ENCODE results near the gene SYT1.

The SYT1 gene

GRCh38 chr12:79407671-79408622, 543.4 kb downstream of the SYT1 start:
- peak; percentile 62 for DNase-seq (ENCODE audit: low read depth)
- TF ChIP-seq, protein P1, sequence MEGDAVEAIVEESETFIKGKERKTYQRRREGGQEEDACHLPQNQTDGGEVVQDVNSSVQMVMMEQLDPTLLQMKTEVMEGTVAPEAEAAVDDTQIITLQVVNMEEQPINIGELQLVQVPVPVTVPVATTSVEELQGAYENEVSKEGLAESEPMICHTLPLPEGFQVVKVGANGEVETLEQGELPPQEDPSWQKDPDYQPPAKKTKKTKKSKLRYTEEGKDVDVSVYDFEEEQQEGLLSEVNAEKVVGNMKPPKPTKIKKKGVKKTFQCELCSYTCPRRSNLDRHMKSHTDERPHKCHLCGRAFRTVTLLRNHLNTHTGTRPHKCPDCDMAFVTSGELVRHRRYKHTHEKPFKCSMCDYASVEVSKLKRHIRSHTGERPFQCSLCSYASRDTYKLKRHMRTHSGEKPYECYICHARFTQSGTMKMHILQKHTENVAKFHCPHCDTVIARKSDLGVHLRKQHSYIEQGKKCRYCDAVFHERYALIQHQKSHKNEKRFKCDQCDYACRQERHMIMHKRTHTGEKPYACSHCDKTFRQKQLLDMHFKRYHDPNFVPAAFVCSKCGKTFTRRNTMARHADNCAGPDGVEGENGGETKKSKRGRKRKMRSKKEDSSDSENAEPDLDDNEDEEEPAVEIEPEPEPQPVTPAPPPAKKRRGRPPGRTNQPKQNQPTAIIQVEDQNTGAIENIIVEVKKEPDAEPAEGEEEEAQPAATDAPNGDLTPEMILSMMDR (IDR thresholded peaks at IDR 0.05; ENCODE audit: control insufficient read depth, extremely low read depth, insufficient read depth) = peak; percentile 97
- no peak overlapping the region for H3K4me3 ChIP-seq (ENCODE audit: low read depth, low read length)

- DNase-seq (ENCODE audit: low read depth) = no peak
Measured at GRCh38 chr12:79408689-79409088, 544.1 kb downstream of the SYT1 start.

DNA sequence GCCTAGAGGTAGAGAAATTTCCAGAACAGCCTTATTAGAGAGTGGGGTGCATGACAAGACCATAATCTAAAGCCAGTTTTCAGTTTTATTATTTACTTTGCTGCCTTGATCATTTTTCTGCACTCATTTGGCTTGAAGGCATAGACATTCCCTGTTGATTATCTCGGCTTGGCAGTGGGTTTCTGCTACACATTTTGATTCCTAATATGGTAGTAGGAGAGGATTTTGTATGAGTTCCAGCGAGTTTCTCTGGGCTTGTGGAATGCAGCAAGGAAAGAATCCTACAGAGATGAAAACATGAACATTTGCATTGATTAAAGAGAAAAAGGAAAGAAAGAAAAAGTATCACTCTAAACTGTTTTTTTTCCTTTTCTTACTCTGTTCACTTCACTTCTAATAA, 545.0 kb downstream of the SYT1 start:
- no peak for DNase-seq (ENCODE audit: low read depth)
- H3K4me3 ChIP-seq (ENCODE audit: low read depth, low read length) = no peak overlapping the region
- TF ChIP-seq, protein P1 (IDR thresholded peaks at IDR 0.05; ENCODE audit: control insufficient read depth, extremely low read depth, insufficient read depth) = no peak

More at GRCh38 chr12:79408689-79409088, 544.1 kb downstream of the SYT1 start:
- TF ChIP-seq, protein P1 (IDR thresholded peaks at IDR 0.05; ENCODE audit: control insufficient read depth, extremely low read depth, insufficient read depth) = no peak
- no peak overlapping the region for H3K4me3 ChIP-seq (ENCODE audit: low read depth, low read length)

GRCh38 chr12:79411791-79412190, 547.2 kb downstream of the SYT1 start:
- TF ChIP-seq, protein P1 (IDR thresholded peaks at IDR 0.05; ENCODE audit: control insufficient read depth, extremely low read depth, insufficient read depth) = no peak
- no peak for DNase-seq (ENCODE audit: low read depth)
- H3K4me3 ChIP-seq (ENCODE audit: low read depth, low read length) = no peak overlapping the region

- H3K4me3 ChIP-seq (ENCODE audit: low read depth, low read length) = no peak overlapping the region
- TF ChIP-seq, protein P1 (IDR thresholded peaks at IDR 0.05; ENCODE audit: control insufficient read depth, extremely low read depth, insufficient read depth) = no peak
- no peak for DNase-seq (ENCODE audit: low read depth)
Measured at GRCh38 chr12:79413796-79414195, 549.2 kb downstream of the SYT1 start.

GRCh38 chr12:79414252-79414651, 549.7 kb downstream of the SYT1 start:
- peak; percentile 41 for DNase-seq (ENCODE audit: low read depth)
- TF ChIP-seq, protein P1 (IDR thresholded peaks at IDR 0.05; ENCODE audit: control insufficient read depth, extremely low read depth, insufficient read depth) = no peak
- H3K4me3 ChIP-seq (ENCODE audit: low read depth, low read length) = no peak overlapping the region
